ENCODE measurements around the gene SGMS1. TPM values are rescaled to one million over a fixed set of nuclear protein-coding genes. Genes with fewer than 3 reads are reported as not detected.

Gene SGMS1
- total and polyA plus RNA-seq, 2 donors (not counting 1 experiment from before 2014, with no cell fraction given), result 10.0 to 43.5 TPM

- DNase-seq (no peak), ATAC-seq (ENCODE audit: low read depth) (no peak)
- H3K4me2 ChIP-seq (replicated peaks; ENCODE audit: low read depth, low read length, poor library complexity, severe bottlenecking), result no peak overlapping the region
- ChIA-PET POLR2A (no interaction called here), CTCF (no interaction called here)
- H3K4me3 ChIP-seq (ENCODE audit: control extremely low read depth in 1 of 5, extremely low read depth in 1 of 5, insufficient read depth in 1 of 5, low read depth in 2 of 5, low read length in 4 of 5), result no peak overlapping the region
- intact Hi-C loops (cut with micrococcal nuclease), result no loop called here
- no peak overlapping the region for H3K27ac Mint-ChIP-seq
- H2AFZ ChIP-seq (ENCODE audit: insufficient read depth, low read depth, low read length, poor library complexity, severe bottlenecking), result no peak overlapping the region
- H3K4me3 Mint-ChIP-seq, result no peak overlapping the region
- peaks cover 19% of the 10 kb centered on the region for H3K4me1 Mint-ChIP-seq
- no peak overlapping the region for H3K27ac ChIP-seq (ENCODE audit: low read length in 2 of 2)
- no peaks in the 10 kb centered on the region for H3K36me3 ChIP-seq (replicated peaks in 1 of 2; ENCODE audit: control extremely low read depth in 1 of 2, control insufficient read depth in 1 of 2, extremely low read depth in 1 of 2, insufficient read depth in 2 of 2, low read length in 1 of 2)
- H3K9me3 Mint-ChIP-seq (ENCODE audit: insufficient read depth), result no peaks in the 10 kb centered on the region
- no peaks in the 10 kb centered on the region for H3K9me3 ChIP-seq (ENCODE audit: control extremely low read depth in 1 of 3, control insufficient read depth in 2 of 3, insufficient read depth in 1 of 3, low read length in 2 of 3)
- no peak for TF ChIP-seq CTCF (IDR thresholded peaks at IDR 0.05)
- no peak for TF ChIP-seq EZH2 (IDR thresholded peaks at IDR 0.05; ENCODE audit: borderline replicate concordance, insufficient read depth, low read depth, low read length, poor library complexity, severe bottlenecking)
- H3K27me3 ChIP-seq (replicated peaks in 1 of 4; ENCODE audit: control extremely low read depth in 1 of 4, control insufficient read depth in 3 of 4, insufficient read depth in 4 of 4, low read length in 3 of 4), result no peaks in the 10 kb centered on the region
- H3K4me1 ChIP-seq (ENCODE audit: control insufficient read depth in 2 of 2, insufficient read depth in 2 of 2, low read length in 2 of 2), result peaks cover 13% of the 10 kb centered on the region in 2 donors
- no CpG with 5 or more reads among the region's 1 CpG for WGBS (ENCODE audit: insufficient coverage)
- H3K27me3 Mint-ChIP-seq, result no peaks in the 10 kb centered on the region
- no peaks in the 10 kb centered on the region for H4K20me1 ChIP-seq (ENCODE audit: control insufficient read depth, insufficient read depth, low read length, poor library complexity, severe bottlenecking)
- no peak overlapping the region for H3K9ac ChIP-seq (ENCODE audit: low read length)
- no peaks in the 10 kb centered on the region for H3K79me2 ChIP-seq (ENCODE audit: control insufficient read depth, insufficient read depth, low read length)
These were observed 16.5 kb upstream of the SGMS1 start for GRCh38 chr10:50640238-50640637.

- Histone ChIP-seq H3K79me2 (ENCODE audit: control insufficient read depth, insufficient read depth, low read length) (no peaks in the 10 kb centered on the region), H4K20me1 (ENCODE audit: control insufficient read depth, insufficient read depth, low read length, poor library complexity, severe bottlenecking) (no peaks in the 10 kb centered on the region), H2AFZ (ENCODE audit: insufficient read depth, low read depth, low read length, poor library complexity, severe bottlenecking) (peak overlapping the region; percentile 17), H3K4me3 (ENCODE audit: control extremely low read depth in 1 of 5, extremely low read depth in 1 of 5, insufficient read depth in 1 of 5, low read depth in 2 of 5, low read length in 4 of 5) (peak overlapping the region in 1 of 5 experiments; percentile 45), H3K9ac (ENCODE audit: low read length) (peak overlapping the region; percentile 14), H3K36me3 (replicated peaks in 1 of 2; ENCODE audit: control extremely low read depth in 1 of 2, control insufficient read depth in 1 of 2, extremely low read depth in 1 of 2, insufficient read depth in 2 of 2, low read length in 1 of 2) (no peaks in the 10 kb centered on the region), H3K4me2 (replicated peaks; ENCODE audit: low read depth, low read length, poor library complexity, severe bottlenecking) (peak overlapping the region; percentile 61), H3K27ac (ENCODE audit: low read length in 2 of 2) (peak overlapping the region in 1 of 2 donors; percentile 20), H3K27me3 (replicated peaks in 1 of 4; ENCODE audit: control extremely low read depth in 1 of 4, control insufficient read depth in 3 of 4, insufficient read depth in 4 of 4, low read length in 3 of 4) (no peaks in the 10 kb centered on the region), H3K9me3 (ENCODE audit: control extremely low read depth in 1 of 3, control insufficient read depth in 2 of 3, insufficient read depth in 1 of 3, low read length in 2 of 3) (no peaks in the 10 kb centered on the region), H3K4me1 (ENCODE audit: control insufficient read depth in 2 of 2, insufficient read depth in 2 of 2, low read length in 2 of 2) (peaks cover 10 to 13% of the 10 kb centered on the region in 2 donors)
- Mint-ChIP-seq H3K9me3 (ENCODE audit: insufficient read depth) (no peaks in the 10 kb centered on the region), H3K4me1 (peaks cover 13% of the 10 kb centered on the region), H3K4me3 (peak overlapping the region; percentile 30), H3K27me3 (no peaks in the 10 kb centered on the region), H3K27ac (peak overlapping the region; percentile 53)
- ChIA-PET POLR2A (interaction anchor here (0.7 to 1.7 kb wide), 3 partner anchors 11 to 12 kb away, joined by 3 to 7 read pairs (median 4); no protein-coding TSS in a partner anchor), CTCF (interaction anchor here (1.0 to 1.9 kb wide), 2 partner anchors 11 kb away, joined by 3 to 6 read pairs; no protein-coding TSS in a partner anchor)
- ATAC-seq (ENCODE audit: low read depth) (peak; percentile 66), DNase-seq (peak; percentile 24)
- WGBS (ENCODE audit: insufficient coverage), result 60% methylated on average over 1 of the region's 6 CpGs
- intact Hi-C loops (cut with micrococcal nuclease), result no loop called here
- TF ChIP-seq EZH2 (IDR thresholded peaks at IDR 0.05; ENCODE audit: borderline replicate concordance, insufficient read depth, low read depth, low read length, poor library complexity, severe bottlenecking), result no peak
- no peak for TF ChIP-seq CTCF (IDR thresholded peaks at IDR 0.05)
These were observed 13.1 kb upstream of the SGMS1 start for GRCh38 chr10:50636618-50637579.
